IPS-18a (cell line): ENCODE measurements around the gene ACAP3.

Experiments
- H3K27ac ChIP-seq: one replicate; pipeline ENCODE4 v1.5.1; 2013; ENCODE audit warnings: low read length
- H3K27me3 ChIP-seq: one replicate; pipeline ENCODE4 v1.6.1; 2013; ENCODE audit warnings: mild to moderate bottlenecking, low read length; ENCODE audit not compliant: control insufficient read depth, insufficient read depth
- H3K36me3 ChIP-seq: one replicate; pipeline ENCODE4 v1.6.1; 2013; ENCODE audit warnings: low read depth, low read length; ENCODE audit not compliant: control insufficient read depth
- H3K4me1 ChIP-seq: one replicate; pipeline ENCODE4 v1.6.1; 2013; ENCODE audit warnings: low read depth, low read length; ENCODE audit not compliant: control insufficient read depth
- H3K4me3 ChIP-seq: one replicate; pipeline ENCODE4 v1.5.1; 2013; ENCODE audit warnings: low read length
- H3K9ac ChIP-seq: one replicate; pipeline ENCODE4 v1.6.1; 2013; ENCODE audit warnings: mild to moderate bottlenecking, low read length, moderate library complexity
- H3K9me3 ChIP-seq: one replicate; pipeline ENCODE4 v1.6.1; 2013; ENCODE audit warnings: low read depth, low read length; ENCODE audit not compliant: control insufficient read depth

Gene ACAP3

DNA sequence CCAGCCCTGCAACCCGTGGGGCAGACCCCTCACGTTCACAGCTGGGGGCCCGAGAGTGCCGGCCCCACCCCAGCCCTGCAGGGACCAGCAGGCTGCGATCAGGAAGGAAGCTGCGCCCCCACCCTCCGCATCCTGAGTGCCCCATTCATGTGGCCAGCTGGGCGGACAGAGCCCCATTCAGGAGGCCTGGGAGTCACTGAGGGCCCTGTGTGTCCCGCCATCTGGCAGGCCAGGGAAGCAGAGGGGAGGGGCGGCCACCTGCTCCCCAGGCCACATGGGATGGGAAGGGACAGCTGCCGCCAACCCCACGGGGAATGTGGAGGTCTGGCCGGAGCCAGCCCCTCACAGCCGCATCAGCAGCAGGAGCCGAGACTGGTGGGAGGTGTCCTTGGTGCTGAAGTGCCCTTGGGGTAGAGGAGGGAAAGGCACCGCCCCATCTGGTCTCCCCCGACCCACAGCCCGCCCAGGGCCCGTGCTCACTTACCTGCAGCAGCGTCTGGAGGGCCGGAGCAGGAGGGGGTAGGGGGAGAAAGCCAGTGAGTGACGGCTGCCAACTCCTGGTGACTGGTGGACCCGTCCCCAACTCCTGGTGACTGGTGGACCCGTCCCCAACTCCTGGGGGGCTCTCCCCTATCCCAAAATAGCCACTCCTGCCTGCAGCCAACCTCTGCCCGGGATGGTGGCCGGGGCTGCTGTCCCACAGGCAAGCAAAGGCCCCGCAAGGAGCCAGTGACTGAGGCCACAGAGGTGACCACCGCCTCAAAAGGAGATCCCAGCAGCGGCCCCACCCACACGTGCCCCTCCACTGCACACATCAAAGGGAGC, 8.7 kb downstream of the ACAP3 start:
- no peak overlapping the region for H3K9ac ChIP-seq
- no peaks in the 10 kb centered on the region for H3K27me3 ChIP-seq
- no peaks in the 10 kb centered on the region for H3K4me1 ChIP-seq
- no peak overlapping the region for H3K27ac ChIP-seq
- no peaks in the 10 kb centered on the region for H3K36me3 ChIP-seq
- H3K4me3 ChIP-seq: no peak overlapping the region
- H3K9me3 ChIP-seq: no peaks in the 10 kb centered on the region

DNA sequence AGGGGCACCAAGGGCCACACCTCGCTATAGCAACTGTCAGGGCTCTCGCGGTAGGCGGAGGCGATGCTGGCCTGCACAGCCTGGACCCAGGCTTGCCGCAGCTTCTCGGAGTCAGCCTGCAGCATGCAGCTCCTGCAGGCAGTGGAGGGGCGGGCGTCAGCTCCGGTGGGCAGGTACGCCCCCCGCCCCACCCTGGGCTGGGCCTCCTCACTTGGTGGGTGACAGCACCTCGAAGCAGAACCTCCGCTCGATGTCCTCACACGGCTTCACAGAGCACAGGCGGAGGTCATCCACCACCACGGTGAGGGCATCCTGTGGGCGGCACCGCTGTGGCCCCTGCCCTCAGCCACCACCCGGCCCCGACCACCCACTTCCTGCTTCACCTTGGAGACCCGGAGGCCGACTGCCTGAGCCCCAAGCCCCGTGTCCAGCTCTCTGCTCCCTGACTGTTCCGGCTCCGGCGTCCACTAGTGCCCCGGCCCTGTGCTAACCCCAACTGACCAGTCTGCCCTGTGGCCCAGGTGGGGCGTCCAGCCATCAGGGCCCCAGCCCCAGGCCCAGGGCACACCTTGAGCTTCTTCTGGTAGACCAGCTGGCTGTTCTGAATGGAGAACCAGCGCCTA, 9.8 kb downstream of the ACAP3 start:
- no peaks in the 10 kb centered on the region for H3K4me1 ChIP-seq
- H3K9ac ChIP-seq: no peak overlapping the region
- H3K27ac ChIP-seq: no peak overlapping the region
- H3K4me3 ChIP-seq: no peak overlapping the region
- no peaks in the 10 kb centered on the region for H3K9me3 ChIP-seq
- no peaks in the 10 kb centered on the region for H3K27me3 ChIP-seq
- no peaks in the 10 kb centered on the region for H3K36me3 ChIP-seq

DNA sequence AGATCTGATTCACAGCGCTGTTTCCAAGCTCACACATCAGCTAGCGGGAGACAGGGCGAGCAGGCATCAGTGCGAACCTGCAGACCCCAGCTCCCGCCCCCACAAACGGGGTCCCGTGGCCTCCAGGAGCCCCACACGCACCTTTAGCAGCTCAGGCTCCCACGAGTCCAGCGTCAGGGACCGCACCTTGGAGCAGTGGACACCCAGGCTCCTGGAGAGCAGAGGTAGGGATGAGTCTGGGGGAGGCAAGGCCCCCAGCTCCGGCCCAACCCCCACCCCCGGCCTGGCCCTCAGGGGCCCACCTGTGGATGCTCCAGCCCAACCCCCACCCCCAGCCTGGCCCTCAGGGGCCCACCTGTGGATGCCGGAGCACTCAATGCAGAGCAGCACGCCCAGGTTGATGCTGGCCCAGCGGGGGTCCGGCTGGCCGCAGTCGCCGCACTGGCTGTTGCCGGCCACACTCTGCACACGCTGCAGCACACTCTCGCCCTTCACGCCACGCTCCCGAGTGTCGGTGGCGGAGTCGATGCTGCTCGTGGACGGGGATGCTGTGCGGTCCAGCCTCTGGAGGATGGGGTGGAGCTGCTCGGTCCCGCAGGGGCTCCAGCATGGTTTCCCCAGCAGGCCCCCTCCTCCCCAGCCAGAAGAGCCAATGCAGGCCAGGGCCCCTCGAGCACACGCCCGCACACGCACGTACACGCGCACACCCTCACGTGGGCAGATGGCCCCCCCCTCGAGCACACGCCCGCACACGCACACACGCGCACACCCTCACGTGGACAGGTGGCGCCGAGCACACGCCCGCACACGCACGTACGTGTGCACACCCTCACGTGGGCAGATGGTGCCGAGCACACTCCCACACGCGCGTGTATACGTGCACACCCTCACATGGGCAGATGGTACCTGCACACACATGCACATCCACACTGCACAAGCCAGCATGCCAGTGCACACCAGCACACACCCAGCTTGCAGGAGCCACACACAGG, 11.4 kb downstream of the ACAP3 start:
- Histone ChIP-seq H3K9me3 (no peaks in the 10 kb centered on the region), H3K27ac (no peak overlapping the region), H3K9ac (no peak overlapping the region), H3K4me3 (no peak overlapping the region), H3K36me3 (no peaks in the 10 kb centered on the region), H3K27me3 (no peaks in the 10 kb centered on the region), H3K4me1 (no peaks in the 10 kb centered on the region)

DNA sequence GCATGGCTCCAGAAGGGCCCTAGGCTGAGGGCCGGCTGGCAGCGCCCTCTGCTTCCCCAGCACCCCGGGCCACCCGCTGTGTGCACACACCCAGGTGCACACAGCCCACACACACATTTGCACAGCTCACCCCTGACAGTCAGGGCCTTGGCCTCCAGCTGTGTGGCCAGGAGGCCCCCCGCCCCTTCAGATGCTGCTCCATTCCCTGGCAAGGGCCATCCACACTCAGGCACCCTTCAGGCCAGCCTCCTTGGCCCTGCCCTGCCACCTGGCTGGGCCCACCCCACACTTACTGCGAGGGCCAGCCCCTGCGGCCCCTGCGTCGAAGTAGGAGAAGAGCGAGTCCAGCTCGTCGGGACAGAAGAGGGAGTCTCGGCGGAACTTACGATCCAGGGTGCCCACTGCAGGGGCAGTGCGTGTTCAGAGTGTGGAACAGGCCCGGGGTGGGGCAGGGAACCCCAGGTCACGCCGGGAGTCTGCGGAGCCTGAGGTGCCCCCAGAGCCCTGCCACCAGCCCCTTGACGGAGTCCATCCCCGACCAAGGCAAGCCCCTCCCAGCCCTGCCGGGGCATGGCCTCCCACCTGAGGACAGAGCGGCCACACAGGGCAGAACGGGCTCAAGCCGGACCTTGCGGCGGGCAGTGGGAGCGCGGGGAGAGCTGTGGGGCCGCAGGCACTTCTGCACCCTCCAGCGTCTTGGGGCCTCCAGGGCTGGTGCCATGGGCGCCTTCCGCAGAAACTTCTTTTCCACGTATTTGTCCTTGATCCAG, 12.4 kb downstream of the ACAP3 start:
- no peaks in the 10 kb centered on the region for H3K27me3 ChIP-seq
- no peaks in the 10 kb centered on the region for H3K4me1 ChIP-seq
- H3K4me3 ChIP-seq: no peak overlapping the region
- H3K9me3 ChIP-seq: no peaks in the 10 kb centered on the region
- no peak overlapping the region for H3K27ac ChIP-seq
- no peaks in the 10 kb centered on the region for H3K36me3 ChIP-seq
- H3K9ac ChIP-seq: no peak overlapping the region

DNA sequence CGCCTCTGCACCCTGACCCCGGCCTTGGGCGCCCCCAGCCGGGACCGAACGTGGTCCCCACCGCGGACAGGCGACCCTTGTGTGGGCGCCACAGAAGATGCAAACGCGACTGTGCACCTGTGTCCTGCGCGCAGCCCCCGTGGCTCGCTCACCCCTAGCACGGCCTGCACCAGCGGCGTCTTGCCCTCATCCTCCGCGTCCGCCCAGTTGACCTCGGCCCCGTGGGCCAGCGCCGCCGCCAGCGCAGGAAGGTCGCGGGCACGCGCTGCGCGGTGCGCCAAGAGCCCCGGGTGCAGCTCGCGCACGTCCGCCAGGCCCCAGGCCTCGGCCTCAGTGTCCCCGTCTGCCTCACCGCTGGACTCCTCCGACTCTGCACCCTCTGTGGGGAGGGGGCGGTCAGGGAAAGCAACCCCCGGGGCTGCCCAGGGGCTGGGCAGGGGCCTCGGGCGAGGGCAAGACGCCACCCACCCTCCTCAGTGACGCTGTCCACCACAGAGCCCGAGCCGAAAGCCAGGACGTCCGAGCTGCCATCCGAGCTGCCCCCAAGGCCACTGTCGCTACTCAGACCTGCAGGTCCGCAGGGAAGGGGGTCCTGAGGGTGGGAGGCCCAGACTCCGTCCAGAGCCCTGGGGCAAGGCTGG, 13.4 kb downstream of the ACAP3 start:
- H3K27ac ChIP-seq: no peak overlapping the region
- no peaks in the 10 kb centered on the region for H3K4me1 ChIP-seq
- H3K27me3 ChIP-seq: no peaks in the 10 kb centered on the region
- H3K9me3 ChIP-seq: no peaks in the 10 kb centered on the region
- H3K36me3 ChIP-seq: no peaks in the 10 kb centered on the region
- no peak overlapping the region for H3K9ac ChIP-seq
- H3K4me3 ChIP-seq: no peak overlapping the region

DNA sequence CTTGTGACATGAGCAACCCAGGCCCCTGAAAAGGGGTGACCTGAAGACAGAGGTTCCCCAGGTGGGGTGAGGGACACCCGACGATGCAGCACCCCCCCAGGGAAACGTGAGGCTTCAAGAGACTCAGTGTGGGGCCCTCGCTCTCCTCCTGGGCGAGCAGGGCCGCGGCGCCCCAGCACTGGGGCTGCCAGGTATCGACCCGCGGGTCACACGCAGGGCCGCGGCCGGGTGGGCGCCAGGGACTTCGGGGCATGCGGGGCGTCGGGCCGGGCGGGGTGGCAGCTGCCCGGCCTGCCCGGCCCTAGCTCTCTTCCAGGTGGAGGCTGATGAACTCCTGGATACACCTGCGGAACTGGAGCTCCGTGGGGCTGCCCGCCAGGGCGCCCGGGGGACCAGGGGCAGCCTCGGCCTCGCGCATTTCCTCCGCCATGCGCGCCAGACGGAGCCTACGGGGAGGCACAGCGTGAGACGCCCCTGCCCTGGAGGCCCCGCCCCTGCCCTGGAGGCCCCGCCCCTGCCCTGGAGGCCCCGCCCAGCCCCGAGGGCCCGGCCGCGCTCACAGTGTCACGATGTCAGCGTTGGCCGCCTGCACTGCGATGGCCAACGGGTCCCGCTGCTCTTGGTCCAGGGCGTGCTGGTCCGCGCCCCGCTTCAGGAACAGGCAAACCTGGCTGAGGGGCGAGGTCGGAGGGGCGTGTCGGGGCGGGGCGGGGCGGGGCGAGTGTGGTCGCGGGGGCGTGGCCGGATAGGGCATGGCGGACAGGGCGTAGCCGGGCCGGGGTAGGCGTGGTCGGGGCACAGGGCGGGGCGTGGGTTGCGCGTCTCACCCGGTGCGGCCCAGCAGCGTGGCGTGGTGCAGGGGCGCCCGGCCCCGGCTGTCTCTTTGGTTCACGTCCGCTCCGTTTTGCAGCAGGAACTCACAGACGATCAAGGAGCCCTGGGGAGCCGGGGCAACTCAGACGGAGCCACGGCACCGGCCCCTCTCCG, 14.2 kb downstream of the ACAP3 start:
- Histone ChIP-seq H3K4me1 (no peaks in the 10 kb centered on the region), H3K27ac (no peak overlapping the region), H3K36me3 (no peaks in the 10 kb centered on the region), H3K9me3 (no peaks in the 10 kb centered on the region), H3K4me3 (no peak overlapping the region), H3K9ac (no peak overlapping the region), H3K27me3 (no peaks in the 10 kb centered on the region)

DNA sequence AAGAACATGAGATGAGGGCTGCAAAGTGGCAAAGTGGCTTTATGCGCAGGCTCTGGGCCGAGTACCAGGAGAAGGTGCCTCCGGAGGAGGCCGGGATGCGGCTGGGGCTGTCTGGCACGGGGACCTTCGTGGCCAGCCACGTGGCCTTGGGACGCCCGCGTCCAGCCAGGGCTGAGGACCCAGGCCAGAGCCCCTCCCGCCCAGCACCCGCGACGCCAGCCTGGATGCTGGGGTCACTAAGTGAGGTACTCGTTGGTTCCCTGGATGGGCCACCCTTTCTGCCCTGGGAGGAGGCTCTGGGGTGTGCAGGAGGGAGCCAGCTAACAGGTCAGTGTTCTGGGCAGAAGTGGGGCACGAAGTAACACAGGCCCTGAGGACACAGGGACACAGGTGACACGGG, 14.9 kb downstream of the ACAP3 start:
- Histone ChIP-seq H3K4me1 (no peaks in the 10 kb centered on the region), H3K4me3 (no peak overlapping the region)

DNA sequence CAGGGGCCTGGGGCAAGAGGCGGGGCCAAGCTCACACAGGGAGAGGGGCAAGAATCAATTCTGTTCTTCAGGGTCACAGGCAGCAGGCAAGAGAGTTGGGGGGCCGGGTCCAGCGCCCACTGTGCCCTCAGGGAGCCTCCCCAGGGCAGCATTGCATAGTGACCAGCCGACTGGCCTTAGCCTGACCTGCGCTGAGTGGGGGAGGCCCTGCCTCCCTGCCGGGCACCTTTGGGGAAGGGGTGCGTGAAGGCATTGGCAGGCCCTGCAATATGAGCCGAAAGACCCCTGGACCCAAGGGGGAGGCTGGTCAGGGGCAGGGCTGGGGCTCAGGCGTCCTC, 15.3 kb downstream of the ACAP3 start:
- H3K4me1 ChIP-seq: no peaks in the 10 kb centered on the region
- no peak overlapping the region for H3K9ac ChIP-seq
- H3K27ac ChIP-seq: no peak overlapping the region
- no peaks in the 10 kb centered on the region for H3K36me3 ChIP-seq
- no peak overlapping the region for H3K4me3 ChIP-seq
- H3K27me3 ChIP-seq: no peaks in the 10 kb centered on the region
- no peaks in the 10 kb centered on the region for H3K9me3 ChIP-seq

More for the DNA sequence above, 14.9 kb downstream of the ACAP3 start:
- Histone ChIP-seq H3K9ac (no peak overlapping the region), H3K9me3 (no peaks in the 10 kb centered on the region), H3K27me3 (no peaks in the 10 kb centered on the region), H3K36me3 (no peaks in the 10 kb centered on the region), H3K27ac (no peak overlapping the region)

DNA sequence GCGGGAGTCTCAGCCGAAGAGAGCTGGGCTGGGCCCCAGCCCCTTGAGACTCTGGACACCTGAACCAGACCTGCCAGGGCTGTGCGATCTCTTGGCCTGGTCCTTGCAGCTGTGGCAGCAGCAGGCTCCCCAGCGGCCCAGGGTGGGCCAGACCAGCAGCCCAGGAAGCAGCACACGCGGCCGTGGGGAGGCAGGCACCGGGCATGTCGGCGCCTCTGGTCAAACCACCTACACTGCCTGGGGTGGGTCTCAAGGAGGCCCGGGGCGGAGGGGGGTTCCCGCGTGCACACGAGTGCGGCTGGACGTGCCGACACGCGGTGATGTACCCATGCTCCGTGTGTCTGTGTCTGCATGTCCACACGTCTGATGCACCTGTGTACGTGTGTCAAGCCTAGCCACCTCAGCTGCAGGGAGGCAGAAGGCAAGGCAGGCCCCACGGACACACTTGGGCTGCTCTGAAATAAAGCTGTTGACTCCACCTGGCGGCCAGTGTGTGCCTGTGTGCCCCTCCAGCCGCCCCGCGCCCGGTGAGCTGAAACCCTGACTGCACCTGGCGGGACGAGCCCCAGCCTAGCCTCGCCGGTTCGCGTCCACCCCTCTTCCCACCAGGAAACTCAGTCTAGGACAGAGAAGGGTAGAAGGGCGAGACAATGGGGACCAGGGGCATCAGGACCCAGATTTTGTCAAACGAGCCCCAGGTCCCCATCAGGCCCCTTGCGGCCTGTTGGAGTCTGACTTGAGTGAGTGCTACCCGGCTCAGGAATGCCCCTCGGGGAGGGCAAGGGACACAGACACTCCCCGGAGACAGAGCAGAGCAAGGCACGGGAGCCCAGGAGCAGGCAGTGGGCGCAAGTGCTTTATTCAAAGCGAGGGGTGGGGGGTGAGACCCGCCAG, 15.9 kb downstream of the ACAP3 start:
- H3K27ac ChIP-seq: no peak overlapping the region
- H3K27me3 ChIP-seq: no peaks in the 10 kb centered on the region
- H3K9me3 ChIP-seq: no peaks in the 10 kb centered on the region
- H3K9ac ChIP-seq: no peak overlapping the region
- H3K4me1 ChIP-seq: no peaks in the 10 kb centered on the region
- no peaks in the 10 kb centered on the region for H3K36me3 ChIP-seq
- no peak overlapping the region for H3K4me3 ChIP-seq
